HG03045 (cell line): ENCODE measurements around the gene MAGEA8.
A peak's percentile ranks its signal among the peaks of the same experiment; 100 is the strongest.
"Not testable (repeated sequence)": the region's sequence is repeated elsewhere in the genome, so short reads cannot be mapped to it uniquely, and the experiment has no call there.

Experiments
- ATAC-seq: cut with Tn5 transposase; IDR thresholded peaks from one replicate; pipeline ENCODE4 v1.9.1; 2021; ENCODE audit warnings: mild to moderate bottlenecking, moderate library complexity; ENCODE audit not compliant: unreplicated experiment

MAGEA8 gene

GRCh38 chrX:149881081-149881711 is at the start of gene MAGEA8:
Gene MAGEA8 (plus strand): TSS chrX:149881183. CDS start chrX:149884273, 3,090 bp downstream.
- ATAC-seq, result no peak

GRCh38 chrX:149831473-149831872 is 49.5 kb upstream of the MAGEA8 start:
- ATAC-seq, result no peak

GRCh38 chrX:149836728-149837127 is 44.3 kb upstream of the MAGEA8 start:
- ATAC-seq, result not testable (repeated sequence)

- ATAC-seq, result no peak
Observed at GRCh38 chrX:149837167-149837566, 43.8 kb upstream of the MAGEA8 start.

GRCh38 chrX:149837639-149838038 is 43.3 kb upstream of the MAGEA8 start:
- ATAC-seq, result no peak

GRCh38 chrX:149841929-149842328 is 39.1 kb upstream of the MAGEA8 start:
- no peak for ATAC-seq

- no peak for ATAC-seq
Observed at GRCh38 chrX:149845385-149845784, 35.6 kb upstream of the MAGEA8 start.

- ATAC-seq, result no peak
Observed at GRCh38 chrX:149846789-149847188, 34.2 kb upstream of the MAGEA8 start.

GRCh38 chrX:149848855-149849254 is 32.1 kb upstream of the MAGEA8 start:
- no peak for ATAC-seq

GRCh38 chrX:149849787-149850186 is 31.2 kb upstream of the MAGEA8 start:
- ATAC-seq, result no peak

- ATAC-seq, result no peak
Observed at GRCh38 chrX:149851864-149852263, 29.1 kb upstream of the MAGEA8 start.

- no peak for ATAC-seq
Observed at GRCh38 chrX:149853925-149854324, 27.1 kb upstream of the MAGEA8 start.

GRCh38 chrX:149858592-149858991 is 22.4 kb upstream of the MAGEA8 start:
- ATAC-seq, result no peak

GRCh38 chrX:149860445-149860844 is 20.5 kb upstream of the MAGEA8 start:
- no peak for ATAC-seq

- no peak for ATAC-seq
Observed at GRCh38 chrX:149865390-149865789, 15.6 kb upstream of the MAGEA8 start.

- no peak for ATAC-seq
Observed at GRCh38 chrX:149867488-149867887, 13.5 kb upstream of the MAGEA8 start.

- no peak for ATAC-seq
Observed at GRCh38 chrX:149870840-149871239, 10.1 kb upstream of the MAGEA8 start.

GRCh38 chrX:149871433-149871832 is 9.6 kb upstream of the MAGEA8 start:
- ATAC-seq, result no peak

- ATAC-seq, result peak; percentile 90
Observed at GRCh38 chrX:149871940-149872339, 9.0 kb upstream of the MAGEA8 start.

GRCh38 chrX:149877157-149877556 is 3.8 kb upstream of the MAGEA8 start:
- ATAC-seq, result no peak

- ATAC-seq, result no peak
Observed at GRCh38 chrX:149877636-149878035, 3.3 kb upstream of the MAGEA8 start.

GRCh38 chrX:149890828-149891227 is 9.8 kb downstream of the MAGEA8 start:
- not testable (repeated sequence) for ATAC-seq

- ATAC-seq, result no peak
Observed at GRCh38 chrX:149898554-149898953, 17.6 kb downstream of the MAGEA8 start.
